ENCODE data around the gene CNPY2. TPM values are rescaled to one million over a fixed set of nuclear protein-coding genes. Genes with fewer than 3 reads are reported as not detected.

The CNPY2 gene
- polyA plus RNA-seq (2011; rRNA removed) = 218 and 257 TPM in 2 replicates
- polyA plus RNA-seq (2012; cell fraction: cytosol; rRNA removed) = 182 and 220 TPM in 2 replicates
- polyA plus RNA-seq (2012; cell fraction: nucleus; rRNA removed) = 73.4 and 112 TPM in 2 replicates
- 150 to 158 TPM (median 155 TPM) in 3 replicates for polyA plus RNA-seq (2017; fragmentation: RNase III; extraction: RNeasy Plus Mini Kit Qiagen cat#74134 plus additional on column Dnase treatment)
- polyA minus RNA-seq (2011; rRNA and poly(A)+ RNA removed) = 55.1 and 69.8 TPM in 2 replicates

GRCh38 chr12:56315622-56316473, at the start of gene CNPY2:
Gene CNPY2 (minus strand): TSS chr12:56315988. CDS start chr12:56315217, 771 bp downstream.
- DNase-seq (ENCODE audit: low read depth in 1 of 2, low spot score in 1 of 2) (peak; percentile 97 to 100), ATAC-seq (peak; percentile 97), FAIRE-seq (peak; percentile 56)
- CTCF ChIA-PET = interaction anchor here (0.5 to 2.5 kb wide), 16 partner anchors 10 to 152 kb away, joined by 3 to 14 read pairs (median 4); partner anchors contain the start of genes ANKRD52, MIP, PAN2 and SMARCC2
- H3K9me3 ChIP-seq = no peaks in the 10 kb centered on the region
- POLR2A ChIA-PET = interaction anchor here (0.6 to 3.1 kb wide), 16 partner anchors 8 to 402 kb away, joined by 3 to 20 read pairs (median 5); partner anchors contain the start of genes COQ10A, CS, IL23A and PA2G4
- H3K4me1 ChIP-seq = peaks cover 11% of the 10 kb centered on the region
- H3K27ac ChIP-seq = peak within 1 kb of the TSS; percentile 94 to 96
- WGBS (ENCODE audit: missing lambda C conversion rate) = 2% methylated on average over 58 of the region's 62 CpGs
- peak within 1 kb of the TSS; percentile 79 for H3K4me2 ChIP-seq
- peak within 1 kb of the TSS; percentile 93 for H3K4me3 ChIP-seq
- TF ChIP-seq PBX3 (IDR thresholded peaks at IDR 0.05) (peak; percentile 43), POLR2AphosphoS2 (conservative IDR thresholded peaks at IDR 0.05; ENCODE audit: low read length) (no peak), ZNF302 (CRISPR knock-in tag; IDR thresholded peaks at IDR 0.05) (no peak), RARB (CRISPR knock-in tag; IDR thresholded peaks at IDR 0.05) (no peak), TP53 (CRISPR knock-in tag; IDR thresholded peaks at IDR 0.05) (no peak), MYC (IDR thresholded peaks at IDR 0.05; ENCODE audit: borderline replicate concordance, low read length) (peak; percentile 20; the same call in 1 of the 2 replicates), HMGXB4 (CRISPR knock-in tag; IDR thresholded peaks at IDR 0.05; ENCODE audit: borderline replicate concordance) (no peak), ELK1 (IDR thresholded peaks at IDR 0.05; ENCODE audit: low read depth, low read length) (no peak), NR3C1 (IDR thresholded peaks at IDR 0.05) (no peak), MAX (IDR thresholded peaks at IDR 0.05) (peak; percentile 93), MAZ (IDR thresholded peaks at IDR 0.05; ENCODE audit: borderline replicate concordance, low read depth, low read length) (no peak), REST (IDR thresholded peaks at IDR 0.05) (peak; percentile 88), POLR2A (IDR thresholded peaks at IDR 0.05; ENCODE audit: low read length) (peak; percentile 88), FOXS1 (CRISPR knock-in tag; IDR thresholded peaks at IDR 0.05) (no peak), ZSCAN20 (CRISPR knock-in tag; IDR thresholded peaks at IDR 0.05) (no peak), CHD2 (IDR thresholded peaks at IDR 0.05; ENCODE audit: low read length, partially characterized antibody) (peak; percentile 93), NPAS2 (CRISPR knock-in tag; IDR thresholded peaks at IDR 0.05; ENCODE audit: borderline replicate concordance) (peak; percentile 79), KDM5A (IDR thresholded peaks at IDR 0.05) (peak; percentile 45), CBX2 (IDR thresholded peaks at IDR 0.05; ENCODE audit: borderline replicate concordance, low read depth) (no peak), HDAC2 (IDR thresholded peaks at IDR 0.05) (no peak), HOXB13 (CRISPR knock-in tag; IDR thresholded peaks at IDR 0.05; ENCODE audit: low read depth) (no peak), NFE2L2 (conservative IDR thresholded peaks at IDR 0.05; ENCODE audit: low read length) (no peak; the same call in 1 of the 2 replicates), MAFK (IDR thresholded peaks at IDR 0.05; ENCODE audit: partially characterized antibody) (no peak), HES2 (IDR thresholded peaks at IDR 0.05) (no peak), ATOH8 (CRISPR knock-in tag; IDR thresholded peaks at IDR 0.05; ENCODE audit: low read depth) (no peak), EHF (CRISPR knock-in tag; IDR thresholded peaks at IDR 0.05) (no peak), HEYL (CRISPR knock-in tag; IDR thresholded peaks at IDR 0.05) (no peak), EP300 (IDR thresholded peaks at IDR 0.05) (no peak), HOXB5 (CRISPR knock-in tag; IDR thresholded peaks at IDR 0.05) (no peak), JUNB (IDR thresholded peaks at IDR 0.05) (no peak), RCOR1 (IDR thresholded peaks at IDR 0.05; ENCODE audit: low read depth, low read length) (no peak)

All from A549 (cell line).